ENCODE results near the gene NFKBIB. TPM values are rescaled to one million over a fixed set of nuclear protein-coding genes. Genes with fewer than 3 reads are reported as not detected.
"Not testable (repeated sequence)": the region's sequence is repeated elsewhere in the genome, so short reads cannot be mapped to it uniquely, and the experiment has no call there.

NFKBIB gene
- total and polyA plus RNA-seq, 7 donors: 21.9 to 109 (median 41.0) TPM

DNA sequence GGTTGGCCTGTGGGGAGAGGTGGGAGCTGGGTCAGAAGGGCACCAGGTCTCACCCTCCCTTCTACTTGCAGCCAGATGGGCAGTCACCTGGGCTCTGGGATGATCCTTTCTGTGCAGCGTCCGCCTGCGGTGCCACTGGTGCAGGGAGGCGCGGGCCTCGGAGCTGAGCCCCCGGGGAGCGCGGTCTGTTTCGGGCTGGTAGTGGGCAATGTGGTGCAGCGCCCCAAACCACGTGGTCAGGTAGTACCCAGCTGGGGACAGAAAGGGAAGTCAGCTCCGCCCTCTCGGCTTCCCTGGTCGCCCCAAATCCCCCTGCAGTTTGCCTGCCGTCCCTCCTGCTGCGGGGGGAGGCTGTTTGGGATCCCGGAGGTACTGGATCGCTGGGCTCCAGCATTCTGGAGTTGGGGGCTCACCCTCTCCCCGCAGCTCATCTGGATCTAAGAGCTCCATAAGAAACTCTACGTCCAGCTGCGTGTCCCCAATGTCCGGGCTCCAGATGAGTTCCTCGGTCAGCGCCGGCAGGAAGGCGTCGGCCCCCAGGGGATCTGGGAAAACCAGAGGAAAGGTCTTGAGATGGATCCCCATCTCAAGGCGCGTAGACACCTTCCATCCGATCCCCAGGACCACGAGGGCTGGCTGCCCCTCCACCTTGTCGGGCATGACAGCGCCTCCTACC, 30.5 kb upstream of the NFKBIB start:
- DNase-seq (no peak), ATAC-seq (peak in 2 of 4 donors; percentile 3 to 11)
- H3K27me3 ChIP-seq (ENCODE audit: insufficient read depth in 3 of 3, low read length in 2 of 3): no peaks in the 10 kb centered on the region
- H3K4me1 ChIP-seq: no peaks in the 10 kb centered on the region
- intact Hi-C loops (cut with DNase I): no loop called here
- H3K4me3 ChIP-seq: peak overlapping the region; percentile 68
- WGBS, 3 donors: 25 to 33% (median 31%) methylated on average over 34 of the region's 34 CpGs
- H3K27ac ChIP-seq: peak overlapping the region; percentile 70
- H3K9me3 ChIP-seq: no peaks in the 10 kb centered on the region
- no peak for TF ChIP-seq CTCF (IDR thresholded peaks at IDR 0.05)
- H3K36me3 ChIP-seq (ENCODE audit: insufficient read depth in 1 of 2, low read depth in 1 of 2): no peaks in the 10 kb centered on the region

- Histone ChIP-seq H3K27ac (peak overlapping the region; percentile 70), H3K4me1 (no peaks in the 10 kb centered on the region), H3K36me3 (ENCODE audit: insufficient read depth in 1 of 2, low read depth in 1 of 2) (no peaks in the 10 kb centered on the region), H3K9me3 (no peaks in the 10 kb centered on the region), H3K4me3 (peak overlapping the region; percentile 68), H3K27me3 (ENCODE audit: insufficient read depth in 3 of 3, low read length in 2 of 3) (no peaks in the 10 kb centered on the region)
- peak; percentile 89 to 94 (median 92) for ATAC-seq
- intact Hi-C loops (cut with DNase I): no loop called here
- DNase-seq: peak; percentile 87 to 89
- 18 to 30% (median 24%) methylated on average over 33 to 62 of the region's 62 CpGs for WGBS, 3 donors
- TF ChIP-seq CTCF (IDR thresholded peaks at IDR 0.05): peak; percentile 73
Measured at GRCh38 chr19:38869836-38870607, 29.7 kb upstream of the NFKBIB start.

- WGBS, 3 donors: 84 to 95% (median 89%) methylated on average over 15 to 19 of the region's 19 CpGs
- Histone ChIP-seq H3K4me3 (peak overlapping the region; percentile 68), H3K4me1 (no peaks in the 10 kb centered on the region), H3K27ac (peak overlapping the region; percentile 70), H3K36me3 (ENCODE audit: insufficient read depth in 1 of 2, low read depth in 1 of 2) (no peaks in the 10 kb centered on the region), H3K9me3 (no peaks in the 10 kb centered on the region), H3K27me3 (ENCODE audit: insufficient read depth in 3 of 3, low read length in 2 of 3) (no peaks in the 10 kb centered on the region)
- DNase-seq (no peak), ATAC-seq (no peak)
- intact Hi-C loops (cut with DNase I): no loop called here
- no peak for TF ChIP-seq CTCF (IDR thresholded peaks at IDR 0.05)
Measured at GRCh38 chr19:38870612-38871011, 29.2 kb upstream of the NFKBIB start.

DNA sequence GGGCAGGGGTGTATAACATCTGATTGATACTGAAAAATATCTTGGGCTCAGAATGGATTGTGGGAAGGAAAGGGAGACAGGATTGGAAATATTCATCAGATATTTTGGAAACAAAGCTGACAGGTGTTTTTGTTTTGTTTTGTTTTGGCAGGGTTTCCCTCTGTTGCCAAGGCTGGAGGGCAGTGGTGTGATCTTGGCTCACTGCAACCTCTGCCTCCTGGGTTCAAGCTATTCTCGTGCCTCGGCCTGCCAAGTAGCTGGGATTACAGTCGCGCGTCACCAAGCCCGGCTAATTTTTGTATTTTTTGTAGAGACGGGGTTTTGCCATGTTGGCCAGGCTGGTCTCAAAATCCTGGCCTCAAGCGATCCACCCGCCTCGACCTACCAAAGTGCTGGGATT, 26.4 kb upstream of the NFKBIB start:
- H3K9me3 ChIP-seq; intact Hi-C loops (cut with DNase I); ATAC-seq; H3K36me3 ChIP-seq (ENCODE audit: insufficient read depth in 1 of 2, low read depth in 1 of 2); H3K4me1 ChIP-seq; H3K4me3 ChIP-seq; DNase-seq; H3K27me3 ChIP-seq (ENCODE audit: insufficient read depth in 3 of 3, low read length in 2 of 3): not testable (repeated sequence)
- 40 to 50% (median 49%) methylated on average over 10 of the region's 10 CpGs for WGBS, 3 donors
- H3K27ac ChIP-seq: peak overlapping the region; percentile 15

DNA sequence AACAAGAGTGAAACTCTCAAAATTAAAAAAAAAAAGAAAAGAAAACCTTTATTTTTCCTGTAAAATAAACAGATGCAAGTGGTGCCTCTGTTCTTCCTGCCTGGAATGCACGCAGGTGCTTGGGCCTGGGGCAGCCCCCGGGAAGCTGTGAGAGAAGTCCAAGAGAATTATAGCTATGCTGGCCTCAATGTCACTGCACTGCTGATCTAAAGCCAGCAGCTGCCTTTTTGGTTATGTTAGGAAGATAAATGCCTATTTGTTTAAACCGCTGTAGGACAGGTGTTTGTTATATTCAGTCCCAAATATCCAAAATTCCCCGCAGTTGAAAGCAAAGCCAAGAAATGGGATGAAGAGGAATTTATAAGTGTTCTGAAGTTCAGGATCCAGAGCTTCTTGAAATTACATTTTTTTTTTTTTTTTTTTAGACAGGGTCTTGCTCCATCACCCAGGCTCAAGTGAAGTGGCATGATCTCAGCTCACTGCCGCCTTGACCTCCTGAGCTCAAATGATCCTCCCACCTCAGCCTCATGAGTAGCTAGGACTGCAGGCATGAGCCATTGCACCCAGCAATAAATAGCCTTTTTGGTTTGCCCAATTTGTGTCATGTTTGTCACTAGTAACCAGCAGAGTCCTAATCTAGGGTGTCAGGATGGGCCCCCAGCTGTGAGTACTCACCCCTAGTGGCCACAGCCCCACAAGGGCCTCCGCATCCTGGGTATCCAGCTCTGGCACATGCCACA, 23.9 kb upstream of the NFKBIB start:
- Histone ChIP-seq H3K27ac (no peak overlapping the region), H3K36me3 (ENCODE audit: insufficient read depth in 1 of 2, low read depth in 1 of 2) (peaks cover 0 to 22% of the 10 kb centered on the region in 2 donors), H3K4me1 (no peaks in the 10 kb centered on the region), H3K4me3 (no peak overlapping the region), H3K9me3 (no peaks in the 10 kb centered on the region), H3K27me3 (ENCODE audit: insufficient read depth in 3 of 3, low read length in 2 of 3) (no peaks in the 10 kb centered on the region)
- TF ChIP-seq CTCF (IDR thresholded peaks at IDR 0.05): no peak
- intact Hi-C loops (cut with DNase I): no loop called here
- DNase-seq: peak in 1 of 2 donors; percentile 0
- 50 to 54% (median 54%) methylated on average over 6 of the region's 6 CpGs for WGBS, 3 donors
- peak in 1 of 4 donors; percentile 2 for ATAC-seq

All from psoas muscle (tissue), 8 donors.